RPMI8226 (cell line): ENCODE measurements around the gene DHH.
"Not testable (repeated sequence)": the region's sequence is repeated elsewhere in the genome, so short reads cannot be mapped to it uniquely, and the experiment has no call there.

Source experiments
- DNase-seq: peaks from one replicate; pipeline ENCODE4 v3.0.0-alpha.2; 2015

The DHH gene

GRCh38 chr12:49094160-49094974 lies at the start of gene DHH:
TSS of gene DHH (minus strand) at chr12:49094801. CDS start at chr12:49094512, 289 bp downstream.
- peak; percentile 49 for DNase-seq

GRCh38 chr12:49144384-49144783 lies 49.8 kb upstream of the DHH start:
- DNase-seq = no peak

GRCh38 chr12:49138999-49139398 lies 44.4 kb upstream of the DHH start:
- DNase-seq = no peak

- DNase-seq = no peak
Observed at GRCh38 chr12:49138587-49138986, 44.0 kb upstream of the DHH start.

- no peak for DNase-seq
Observed at GRCh38 chr12:49137476-49137875, 42.9 kb upstream of the DHH start.

GRCh38 chr12:49136997-49137396 lies 42.4 kb upstream of the DHH start:
- not testable (repeated sequence) for DNase-seq

- no peak for DNase-seq
Observed at GRCh38 chr12:49133590-49133989, 39.0 kb upstream of the DHH start.

- DNase-seq = no peak
Observed at GRCh38 chr12:49133014-49133413, 38.4 kb upstream of the DHH start.

- peak; percentile 40 for DNase-seq
Observed at GRCh38 chr12:49131894-49132461, 37.4 kb upstream of the DHH start.

- peak; percentile 94 for DNase-seq
Observed at GRCh38 chr12:49131051-49131893, 36.7 kb upstream of the DHH start, which contains the start of gene TUBA1B. TSS of gene TUBA1B (minus strand) at chr12:49131395. CDS start at chr12:49131300, 95 bp downstream.

GRCh38 chr12:49130151-49131050 lies 35.8 kb upstream of the DHH start:
- DNase-seq = peak; percentile 97

GRCh38 chr12:49129332-49130150 lies 34.9 kb upstream of the DHH start:
- DNase-seq = no peak

GRCh38 chr12:49127971-49128370 lies 33.4 kb upstream of the DHH start:
- not testable (repeated sequence) for DNase-seq

- no peak for DNase-seq
Observed at GRCh38 chr12:49126852-49127763, 32.5 kb upstream of the DHH start.

- DNase-seq = no peak
Observed at GRCh38 chr12:49121047-49121696, 26.6 kb upstream of the DHH start.

GRCh38 chr12:49111206-49111605 lies 16.6 kb upstream of the DHH start:
- DNase-seq = no peak

GRCh38 chr12:49110464-49111155 lies 16.0 kb upstream of the DHH start, which contains the start of gene LMBR1L:
TSS of gene LMBR1L (minus strand) at chr12:49110847. CDS start at chr12:49110555, 292 bp downstream.
- DNase-seq = peak; percentile 99

- DNase-seq = no peak
Observed at GRCh38 chr12:49109641-49110463, 15.3 kb upstream of the DHH start.
